ENCODE results near the gene CNKSR3.

DNA sequence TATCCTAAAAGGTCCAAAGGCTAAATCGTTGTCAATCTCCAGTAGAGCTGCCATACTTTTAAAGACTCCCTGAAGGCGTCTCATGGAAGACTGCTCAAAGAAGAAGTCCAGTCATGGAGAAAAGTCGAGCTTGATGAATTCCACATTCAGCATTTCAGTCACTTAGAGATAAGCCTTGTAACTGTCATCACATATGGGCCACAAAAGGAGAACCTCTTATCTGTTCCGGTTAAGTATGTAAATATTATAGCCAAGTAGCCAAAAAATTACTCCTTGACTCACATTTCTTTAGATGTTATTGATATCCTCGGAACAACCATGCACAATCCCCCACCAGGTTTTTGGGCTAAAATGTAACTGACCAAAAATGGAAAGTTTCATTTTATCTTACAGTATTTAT lies 9.8 kb upstream of the CNKSR3 start:
- TF ChIP-seq, protein P1, sequence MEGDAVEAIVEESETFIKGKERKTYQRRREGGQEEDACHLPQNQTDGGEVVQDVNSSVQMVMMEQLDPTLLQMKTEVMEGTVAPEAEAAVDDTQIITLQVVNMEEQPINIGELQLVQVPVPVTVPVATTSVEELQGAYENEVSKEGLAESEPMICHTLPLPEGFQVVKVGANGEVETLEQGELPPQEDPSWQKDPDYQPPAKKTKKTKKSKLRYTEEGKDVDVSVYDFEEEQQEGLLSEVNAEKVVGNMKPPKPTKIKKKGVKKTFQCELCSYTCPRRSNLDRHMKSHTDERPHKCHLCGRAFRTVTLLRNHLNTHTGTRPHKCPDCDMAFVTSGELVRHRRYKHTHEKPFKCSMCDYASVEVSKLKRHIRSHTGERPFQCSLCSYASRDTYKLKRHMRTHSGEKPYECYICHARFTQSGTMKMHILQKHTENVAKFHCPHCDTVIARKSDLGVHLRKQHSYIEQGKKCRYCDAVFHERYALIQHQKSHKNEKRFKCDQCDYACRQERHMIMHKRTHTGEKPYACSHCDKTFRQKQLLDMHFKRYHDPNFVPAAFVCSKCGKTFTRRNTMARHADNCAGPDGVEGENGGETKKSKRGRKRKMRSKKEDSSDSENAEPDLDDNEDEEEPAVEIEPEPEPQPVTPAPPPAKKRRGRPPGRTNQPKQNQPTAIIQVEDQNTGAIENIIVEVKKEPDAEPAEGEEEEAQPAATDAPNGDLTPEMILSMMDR (IDR thresholded peaks at IDR 0.05) = no peak
- TF ChIP-seq EZH2phosphoT487 (IDR thresholded peaks at IDR 0.05) (no peak), EZH2 (IDR thresholded peaks at IDR 0.05) (no peak)
